Measurements from ENCODE around the gene RAET1L. TPM values are rescaled to one million over a fixed set of nuclear protein-coding genes. Genes with fewer than 3 reads are reported as not detected.
"Not testable (repeated sequence)": the region's sequence is repeated elsewhere in the genome, so short reads cannot be mapped to it uniquely, and the experiment has no call there.

Gene RAET1L
- total RNA-seq, 1 donor from 2014 or later, result not detected

DNA sequence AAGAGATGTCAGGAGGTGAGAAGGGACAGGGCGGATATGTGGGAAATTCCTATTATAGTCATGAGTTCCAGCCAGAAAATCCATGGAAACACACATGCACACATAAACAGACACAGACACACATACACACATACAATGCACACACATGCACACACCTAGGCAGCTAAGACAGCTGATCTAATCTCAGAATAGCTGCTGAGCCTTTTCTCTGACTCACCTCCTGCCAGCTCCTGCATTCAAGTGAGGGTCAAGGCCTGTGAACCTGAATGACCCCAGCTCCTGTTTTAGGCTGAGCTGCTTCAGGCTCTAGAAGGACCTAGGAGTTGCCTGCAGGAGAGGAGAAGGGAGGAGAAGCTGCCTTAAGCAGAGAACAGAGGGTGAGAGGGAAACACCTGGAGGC is 21.6 kb upstream of the RAET1L start:
- ATAC-seq, result no peak
- no peak for DNase-seq (ENCODE audit: low spot score)

GRCh38 chr6:150044621-150045145 is 19.4 kb upstream of the RAET1L start:
- ATAC-seq (no peak), DNase-seq (ENCODE audit: low spot score) (no peak)

DNA sequence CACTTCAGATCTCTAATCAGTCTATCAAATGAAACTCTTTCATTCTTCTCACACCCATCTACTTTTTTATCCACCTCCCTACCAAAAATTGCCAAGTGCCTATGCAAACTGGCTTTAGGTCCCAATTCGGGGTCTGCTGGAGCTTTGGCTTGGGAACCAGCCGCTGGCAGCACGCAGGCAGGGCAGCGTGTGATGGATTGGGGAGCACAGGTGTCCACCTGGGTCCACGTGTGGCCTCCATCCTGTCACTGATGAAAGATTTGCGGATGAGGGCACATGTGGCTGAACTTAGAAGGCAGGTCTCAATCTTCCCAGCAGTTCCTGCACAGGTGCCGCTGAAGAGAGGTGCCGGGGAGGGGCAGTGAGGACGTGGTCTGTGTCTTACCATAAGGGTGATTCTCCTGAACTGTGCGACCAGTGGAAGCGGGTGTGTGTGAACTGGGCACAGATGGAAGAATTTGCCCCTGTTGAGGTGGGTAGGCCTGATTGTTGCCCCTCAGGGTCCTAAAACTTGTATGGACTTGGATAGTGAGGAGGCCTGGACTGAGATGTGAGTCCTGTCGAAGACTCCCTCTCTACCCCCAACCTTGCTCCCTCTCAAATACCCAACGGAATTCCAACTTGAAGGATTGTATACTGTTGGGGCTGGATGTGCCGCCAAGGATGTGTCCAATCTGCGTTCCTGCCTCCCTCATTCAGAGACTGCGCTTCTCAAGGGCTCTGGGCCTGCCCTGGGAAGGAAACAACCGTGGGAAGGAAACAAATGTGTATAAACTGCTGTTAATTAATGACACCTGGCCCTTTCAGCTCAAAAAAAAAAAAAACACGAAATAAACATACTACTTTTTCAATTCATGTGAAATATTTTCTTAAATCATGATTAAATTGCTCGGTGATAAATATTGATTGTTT is 18.4 kb upstream of the RAET1L start:
- ATAC-seq (no peak), DNase-seq (ENCODE audit: low spot score) (no peak)

DNA sequence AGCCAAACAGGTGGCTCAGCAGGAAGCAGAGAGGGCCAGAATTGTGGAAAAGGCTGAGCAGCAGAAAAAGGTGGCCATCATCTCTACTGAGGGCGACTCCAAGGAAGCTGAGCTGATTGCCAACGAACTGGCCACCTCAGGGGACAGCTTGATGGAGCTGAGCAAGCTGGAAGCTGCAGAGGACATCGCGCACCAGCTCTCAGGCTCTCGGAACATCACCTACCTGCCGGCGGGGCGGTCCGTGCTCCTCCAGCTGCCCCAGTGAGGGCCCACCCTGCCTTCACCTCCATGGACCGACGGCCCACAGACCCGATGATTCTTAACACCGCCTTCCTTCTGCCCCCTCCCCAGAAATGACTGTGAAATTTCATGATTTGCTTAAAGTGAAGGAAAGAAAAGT is 17.8 kb upstream of the RAET1L start:
- DNase-seq (ENCODE audit: low spot score) (no peak), ATAC-seq (no peak)

DNA sequence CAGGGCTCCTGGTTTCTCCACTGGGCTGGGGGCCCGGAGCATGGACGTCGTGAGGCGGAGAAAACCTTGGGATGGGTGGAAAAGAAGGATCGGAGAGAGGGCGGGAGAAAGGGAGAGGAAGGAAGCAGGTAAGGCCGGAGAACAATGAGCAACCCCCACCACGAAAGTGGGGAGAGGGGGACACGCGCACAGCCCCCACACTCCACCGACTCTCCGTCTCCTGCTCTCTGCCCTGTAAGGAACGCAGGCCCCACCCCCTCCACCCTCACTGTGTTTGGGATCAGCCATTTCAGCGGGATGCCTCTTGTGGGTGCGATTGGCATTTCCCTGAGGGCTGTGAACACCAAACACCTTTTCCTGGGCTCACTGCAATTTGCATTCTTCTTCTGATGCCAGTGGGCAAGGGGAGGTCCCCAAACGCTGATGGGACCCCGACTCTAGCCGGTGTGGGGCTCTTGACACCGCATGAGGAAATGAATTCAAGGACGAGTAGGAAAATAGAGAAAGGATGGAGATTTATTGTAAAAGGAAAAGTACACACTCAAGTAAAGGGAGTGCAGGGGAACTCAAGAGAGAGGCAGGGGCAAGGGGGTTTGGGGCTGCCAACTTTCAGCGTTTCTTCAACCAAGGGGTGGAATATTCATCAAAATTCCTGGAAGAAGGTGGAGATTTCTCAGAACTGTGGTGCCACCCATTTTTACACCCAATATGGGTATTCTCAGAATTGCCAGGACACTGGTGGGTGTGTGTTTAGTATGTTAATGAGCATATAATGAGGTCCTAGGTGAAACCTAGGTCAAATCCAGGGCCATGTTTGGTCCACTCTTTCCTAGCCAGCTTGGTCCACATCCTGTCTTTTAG is 13.1 kb upstream of the RAET1L start:
- ATAC-seq (peak; percentile 28), DNase-seq (ENCODE audit: low spot score) (no peak)

DNA sequence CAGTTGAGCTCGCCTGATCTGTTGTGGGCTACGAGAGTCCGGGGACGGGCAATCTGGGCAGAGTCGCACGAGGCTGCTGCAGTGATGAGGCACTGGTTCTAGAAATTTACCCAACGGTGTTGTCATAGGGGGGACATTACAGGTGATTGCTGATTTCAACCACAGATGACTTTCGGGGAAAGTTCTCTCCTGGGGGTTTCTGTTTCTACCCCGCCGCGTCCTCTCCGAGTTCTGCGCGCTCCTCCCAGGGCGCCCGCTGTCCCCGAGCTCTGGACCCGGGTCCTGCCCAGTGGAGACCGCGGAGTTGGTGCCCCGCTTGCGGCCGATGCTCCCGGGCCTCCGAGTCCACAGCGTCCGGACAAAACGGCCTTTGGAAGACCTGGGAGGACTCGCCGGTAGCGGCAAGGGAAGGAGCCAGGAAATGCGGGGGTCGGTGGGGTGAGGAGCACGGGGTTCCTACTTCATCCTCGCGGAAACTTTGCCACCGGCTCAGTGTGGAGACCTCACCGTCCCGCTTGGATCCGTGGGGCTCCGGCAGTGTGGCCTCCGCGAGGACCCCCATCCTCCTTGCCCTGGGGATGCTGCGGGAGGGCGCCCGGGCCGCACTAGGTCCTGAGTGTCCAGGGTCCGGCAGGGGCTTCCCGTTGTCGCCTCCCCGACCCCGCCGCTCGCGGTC is 12.3 kb upstream of the RAET1L start:
- DNase-seq (ENCODE audit: low spot score), result no peak
- peak; percentile 16 for ATAC-seq

GRCh38 chr6:150036081-150036480 is 10.7 kb upstream of the RAET1L start:
- ATAC-seq, result no peak

DNA sequence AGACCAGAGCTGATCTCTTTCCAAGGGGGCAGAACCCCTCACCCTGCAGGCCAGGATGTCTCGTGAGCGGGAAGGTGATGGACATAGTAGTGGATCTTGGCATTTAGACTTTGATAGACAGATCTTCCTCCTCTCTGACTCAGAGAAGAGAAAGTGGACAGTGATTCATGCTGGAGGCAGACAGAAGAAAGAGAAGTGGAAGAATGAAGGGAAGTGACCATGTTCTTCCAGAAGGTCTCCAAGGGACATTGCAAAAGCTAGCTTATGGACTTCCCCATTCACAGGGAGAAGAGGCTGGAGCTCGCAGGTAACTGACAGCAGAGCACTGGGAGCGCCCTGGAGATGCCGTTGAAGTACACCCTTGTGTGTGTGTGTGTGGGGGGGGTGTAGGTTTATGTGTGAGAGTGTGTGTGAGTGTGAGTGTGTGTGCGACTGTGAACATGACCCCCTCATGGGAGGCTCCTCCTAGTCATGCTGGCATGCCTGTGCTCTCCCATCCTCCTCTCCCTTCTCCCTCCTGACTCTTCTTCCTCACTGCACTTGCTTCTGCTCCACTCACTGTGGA is 8.0 kb upstream of the RAET1L start:
- ATAC-seq, result no peak
- DNase-seq (ENCODE audit: low spot score), result no peak

More at GRCh38 chr6:150036081-150036480, 10.7 kb upstream of the RAET1L start:
- no peak for DNase-seq (ENCODE audit: low spot score)

DNA sequence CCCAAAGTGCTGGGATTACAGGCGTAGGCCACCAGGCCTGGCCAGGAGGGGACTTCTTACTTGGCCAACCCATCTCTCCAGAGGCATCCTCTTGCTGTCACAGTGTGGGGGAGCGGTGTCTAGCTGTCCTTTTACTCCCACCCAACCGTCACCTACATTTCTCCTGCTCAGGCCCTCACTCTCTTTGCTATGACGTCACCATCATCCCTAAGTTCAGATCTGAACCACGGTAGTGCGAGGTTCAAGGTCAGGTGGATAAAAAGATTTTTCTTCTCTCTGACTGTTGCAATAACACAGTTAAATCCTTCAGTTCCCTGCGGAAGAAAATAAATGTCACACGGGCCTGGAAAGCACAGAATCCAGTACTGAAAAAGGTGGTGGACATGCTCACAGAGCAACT is 7.3 kb upstream of the RAET1L start:
- DNase-seq (ENCODE audit: low spot score) (no peak), ATAC-seq (no peak)

- no peak for DNase-seq (ENCODE audit: low spot score)
- no peak for ATAC-seq
These were observed 5.3 kb upstream of the RAET1L start for GRCh38 chr6:150030611-150031010.

DNA sequence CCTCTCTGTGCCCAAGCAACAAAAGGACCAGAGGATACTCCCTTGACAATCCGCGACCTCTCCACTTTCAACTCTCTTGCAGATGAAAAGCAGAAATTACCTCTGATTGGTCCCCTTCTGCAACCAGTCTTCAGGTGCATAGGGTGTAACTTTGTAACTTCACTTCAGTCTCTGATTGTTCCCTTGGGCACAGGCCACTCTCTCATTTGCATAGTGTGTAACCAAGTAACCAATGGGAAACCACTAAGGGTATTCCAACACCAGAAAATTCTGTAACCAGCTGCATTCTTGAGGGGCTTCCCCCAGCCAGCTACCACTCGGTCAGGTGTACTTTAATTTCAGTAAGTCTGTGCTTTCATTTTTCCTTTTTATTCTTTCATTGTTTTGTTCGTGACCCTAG is 4.4 kb upstream of the RAET1L start:
- ATAC-seq (no peak), DNase-seq (ENCODE audit: low spot score) (no peak)

DNA sequence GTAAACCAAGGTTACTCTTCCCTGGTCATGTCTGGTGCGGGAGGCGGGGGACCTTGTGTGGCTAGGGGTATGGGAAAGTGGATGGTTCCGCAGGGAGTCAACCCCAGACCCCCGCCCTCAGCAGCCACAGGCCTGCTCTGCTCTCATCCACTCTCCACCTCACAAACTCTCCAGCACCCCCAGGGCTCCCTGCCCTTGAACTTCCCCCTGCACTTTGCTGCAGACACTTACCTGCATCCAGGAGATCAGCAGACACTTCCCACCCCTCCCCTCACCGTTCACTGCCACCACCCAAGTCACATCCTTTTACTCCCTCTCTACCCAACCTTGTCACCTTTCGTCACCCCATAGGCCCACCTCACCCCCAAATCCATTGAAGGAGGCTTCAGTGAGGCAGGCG is 3.9 kb upstream of the RAET1L start:
- ATAC-seq, result no peak
- DNase-seq (ENCODE audit: low spot score), result no peak

DNA sequence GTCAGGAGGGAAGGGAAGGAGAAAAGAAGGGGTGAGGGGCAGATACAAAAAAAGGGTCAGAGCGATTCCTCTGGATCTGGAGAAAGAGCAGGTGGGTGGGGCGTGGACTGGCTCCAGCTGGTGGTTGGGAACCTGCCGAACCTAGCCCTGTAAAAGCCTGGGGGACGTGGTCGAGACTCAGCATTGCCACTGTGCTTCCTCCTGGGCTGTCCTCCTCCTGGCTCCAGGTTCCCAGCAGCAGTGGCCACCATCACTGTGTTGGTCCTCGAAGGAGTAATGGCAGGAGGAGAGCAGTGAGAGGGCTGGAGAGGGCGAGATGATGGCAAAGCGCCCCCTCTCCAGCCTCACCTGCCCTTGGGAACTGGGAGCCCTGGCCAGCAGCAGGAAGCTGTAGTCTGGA is 3.5 kb upstream of the RAET1L start:
- DNase-seq (ENCODE audit: low spot score) (no peak), ATAC-seq (no peak)

DNA sequence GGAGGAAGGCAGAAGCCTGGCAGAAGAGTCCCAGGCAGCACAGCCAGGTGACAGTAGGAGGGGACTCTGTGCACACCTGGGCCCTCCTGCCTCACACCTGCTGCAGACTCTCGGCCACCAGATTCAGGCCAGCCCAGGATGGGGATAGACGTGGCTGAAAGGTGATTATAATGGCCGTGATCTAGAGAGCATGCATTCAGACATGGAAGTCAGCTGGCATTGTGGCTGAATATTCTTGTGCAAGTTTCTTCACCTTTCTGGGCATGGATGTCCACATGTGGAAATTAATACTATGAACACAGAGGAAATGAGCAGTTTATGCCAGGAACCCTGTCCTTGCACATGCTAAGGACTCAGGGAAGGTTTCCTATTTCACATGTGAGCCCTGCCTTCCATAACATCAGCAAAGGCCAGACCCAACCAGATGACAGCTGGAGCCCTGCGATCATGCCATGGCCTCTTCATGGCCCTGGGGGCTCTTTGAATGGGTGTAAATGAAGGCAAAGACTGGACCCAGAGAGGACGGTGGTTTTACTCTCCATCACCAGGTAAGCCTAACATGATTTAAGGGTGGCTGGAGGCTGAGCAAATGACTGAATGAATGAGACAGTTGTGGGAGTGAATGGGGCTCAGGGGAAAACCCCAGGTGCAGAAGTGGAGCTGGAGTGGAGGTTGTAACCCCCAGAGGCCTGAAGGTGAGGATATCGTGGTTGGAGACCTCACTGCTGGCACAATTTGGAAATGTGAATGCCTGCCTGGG is 2.7 kb upstream of the RAET1L start:
- ATAC-seq, result no peak
- no peak for DNase-seq (ENCODE audit: low spot score)

DNA sequence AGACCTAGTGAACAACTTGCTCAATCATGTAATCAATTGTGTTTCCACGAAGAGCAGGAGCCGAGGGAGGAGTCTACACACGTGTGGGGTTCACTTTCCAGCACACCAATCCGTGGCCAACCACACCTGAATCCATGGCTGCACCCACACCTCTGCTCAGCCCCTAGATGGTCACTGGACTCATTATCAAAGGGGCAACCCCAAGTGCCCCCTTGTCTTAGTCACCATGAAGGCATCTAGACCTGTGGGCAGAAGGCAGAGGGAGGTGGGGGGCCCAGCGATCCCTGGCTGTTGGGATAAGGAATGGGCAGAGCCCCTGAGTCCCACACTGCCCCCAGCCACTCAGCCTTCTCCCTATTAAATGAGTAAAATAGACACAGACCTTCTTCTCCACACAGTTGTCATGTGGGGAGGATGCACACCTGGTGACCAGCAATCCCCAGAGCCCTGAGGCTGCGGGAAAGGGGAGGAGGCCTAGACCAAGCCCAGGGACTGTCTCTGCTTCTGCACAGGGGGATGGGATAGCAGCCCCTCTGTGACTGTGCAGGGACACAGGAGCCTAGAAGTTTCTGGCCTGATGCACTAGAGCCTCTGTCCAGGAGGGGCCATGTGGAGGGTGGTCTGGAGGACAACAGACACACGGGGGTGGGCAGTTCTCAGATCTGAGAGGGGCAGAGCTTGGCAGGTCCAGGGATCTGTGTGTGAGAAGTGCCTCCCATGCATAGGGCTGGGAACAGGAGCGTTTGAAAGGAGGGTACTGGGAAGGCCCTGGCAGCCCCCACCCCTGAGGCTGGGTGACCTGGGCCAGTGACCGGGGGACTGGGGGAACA is 1.9 kb upstream of the RAET1L start:
- ATAC-seq (no peak), DNase-seq (ENCODE audit: low spot score) (no peak)

DNA sequence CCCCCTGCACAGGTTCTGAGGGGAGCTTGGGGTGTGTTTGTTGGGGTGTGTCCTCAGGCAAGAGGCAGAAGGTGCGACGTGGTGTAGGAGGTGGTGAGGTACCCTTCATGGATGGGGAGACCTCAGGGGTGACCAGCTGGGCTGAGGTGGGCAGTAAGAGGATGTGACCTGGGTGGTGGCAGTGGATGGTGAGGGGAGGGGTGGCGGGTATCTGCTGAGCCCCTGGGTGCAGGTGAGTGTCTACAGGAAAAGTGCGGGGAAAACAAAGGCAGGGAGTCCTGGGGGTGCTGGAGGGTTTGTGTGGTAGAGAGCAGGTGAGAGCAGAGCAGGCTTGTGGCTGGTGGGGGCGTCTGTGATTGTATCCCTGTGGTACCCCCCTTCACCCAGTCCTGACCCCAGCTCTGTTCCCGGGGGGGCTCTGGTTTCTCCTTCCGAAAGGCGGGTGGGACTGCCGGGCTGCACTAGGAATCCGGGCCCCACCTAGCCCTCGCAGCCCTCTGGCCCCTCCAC is 631 bp downstream of the RAET1L start:
- ATAC-seq, result no peak
- DNase-seq (ENCODE audit: low spot score), result no peak

DNA sequence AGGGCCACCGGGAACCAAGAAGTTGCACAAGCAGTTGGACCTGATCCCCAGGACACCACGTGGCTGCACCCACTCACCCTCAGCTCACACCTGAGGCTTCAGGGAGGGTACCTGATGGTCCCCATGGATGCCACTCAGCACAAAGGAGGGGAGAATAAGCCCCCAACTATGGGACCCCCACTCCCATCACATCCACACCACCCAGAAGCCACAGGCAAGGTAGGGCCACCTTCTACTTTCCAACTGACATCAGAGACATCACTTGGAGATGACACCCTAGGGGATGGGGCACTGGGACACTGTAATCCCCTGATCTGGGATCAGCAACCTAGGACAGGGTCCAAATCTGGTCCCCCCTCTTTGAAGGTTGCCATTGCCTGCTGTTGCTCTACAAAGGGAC is 1.3 kb downstream of the RAET1L start:
- DNase-seq (ENCODE audit: low spot score), result not testable (repeated sequence)

GRCh38 chr6:150021870-150022269 is 3.5 kb downstream of the RAET1L start:
- not testable (repeated sequence) for ATAC-seq

More for the DNA sequence above, 1.3 kb downstream of the RAET1L start:
- not testable (repeated sequence) for ATAC-seq

More at GRCh38 chr6:150021870-150022269, 3.5 kb downstream of the RAET1L start:
- DNase-seq (ENCODE audit: low spot score), result not testable (repeated sequence)

Data from left lobe of liver (tissue), 2 donors.